ENCODE data around the gene STX8. TPM values are rescaled to one million over a fixed set of nuclear protein-coding genes. Genes with fewer than 3 reads are reported as not detected.

STX8 gene
- total RNA-seq, 1 donor from 2014 or later, result 76.6 TPM

DNA sequence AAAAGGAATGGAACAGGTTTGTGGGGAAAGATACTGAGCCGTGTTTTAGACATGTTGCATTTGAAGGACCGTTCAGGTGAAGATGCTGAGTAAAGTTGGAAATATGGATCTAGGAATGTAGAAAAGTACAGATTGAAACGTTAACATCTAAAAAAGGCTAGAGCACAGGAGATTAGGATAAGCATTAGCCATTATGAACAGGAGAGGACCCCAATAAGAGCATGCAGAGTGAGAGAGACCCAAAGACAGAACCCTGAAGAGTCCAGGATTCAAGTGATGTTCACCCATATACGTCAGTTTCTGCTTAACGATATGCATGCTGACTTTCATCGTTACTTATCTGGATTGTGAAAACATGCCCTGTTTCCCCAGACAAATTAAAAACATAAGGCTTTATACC lies 140.5 kb downstream of the STX8 start:
- DNase-seq, result no peak

- DNase-seq, result no peak
These were observed 141.0 kb downstream of the STX8 start for GRCh38 chr17:9434642-9435057.

GRCh38 chr17:9432934-9433421 lies 142.6 kb downstream of the STX8 start:
- DNase-seq, result no peak

GRCh38 chr17:9432134-9432885 lies 143.3 kb downstream of the STX8 start:
- no peak for DNase-seq

- no peak for DNase-seq
These were observed 144.0 kb downstream of the STX8 start for GRCh38 chr17:9431620-9432019.

- no peak for DNase-seq
These were observed 147.9 kb downstream of the STX8 start for GRCh38 chr17:9427465-9428315.

GRCh38 chr17:9424071-9424640 lies 151.5 kb downstream of the STX8 start:
- no peak for DNase-seq

DNA sequence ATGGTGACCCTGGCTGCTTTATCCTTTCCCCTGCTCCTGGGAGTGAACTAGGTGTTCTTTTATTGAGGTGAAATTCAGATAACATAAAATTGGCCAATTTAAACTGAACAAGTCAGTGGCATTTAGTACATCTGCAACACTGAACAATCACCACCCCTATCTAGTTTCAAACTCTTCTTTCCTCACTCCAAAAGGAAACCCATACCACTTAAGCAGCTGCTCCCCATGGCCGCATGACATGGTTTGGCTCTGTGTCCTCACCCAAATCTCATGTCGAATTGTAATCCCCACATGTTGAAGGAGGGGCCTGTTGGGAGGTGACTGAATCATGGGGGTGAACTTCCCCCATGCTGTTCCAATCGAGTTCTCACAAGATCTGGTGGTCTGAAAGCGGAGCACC lies 154.1 kb downstream of the STX8 start:
- DNase-seq, result no peak

DNA sequence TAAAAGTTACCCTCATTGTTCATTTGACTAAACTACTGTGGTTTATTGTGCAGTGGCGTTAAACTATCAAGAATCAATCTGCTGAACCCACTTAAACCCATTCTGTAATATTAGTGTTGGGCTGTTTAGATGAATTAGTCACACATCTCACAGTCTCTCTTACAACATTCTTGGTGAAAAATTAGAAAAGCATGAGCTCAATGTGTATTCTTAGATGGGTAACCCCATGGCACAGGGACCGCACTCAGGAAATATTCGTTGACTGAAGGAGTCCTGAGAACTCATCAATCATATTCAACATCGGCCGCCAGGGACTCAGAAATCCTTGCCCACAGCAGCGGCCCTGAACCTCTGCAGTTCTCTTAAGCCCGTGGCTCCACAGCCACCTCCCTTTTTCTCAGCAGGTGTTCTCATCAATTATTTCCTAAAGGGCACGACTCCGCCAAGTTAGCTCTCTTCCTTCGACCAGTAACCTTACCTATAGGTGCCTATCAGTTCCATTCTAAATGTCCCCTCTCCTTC lies 155.6 kb downstream of the STX8 start:
- no peak for DNase-seq

DNA sequence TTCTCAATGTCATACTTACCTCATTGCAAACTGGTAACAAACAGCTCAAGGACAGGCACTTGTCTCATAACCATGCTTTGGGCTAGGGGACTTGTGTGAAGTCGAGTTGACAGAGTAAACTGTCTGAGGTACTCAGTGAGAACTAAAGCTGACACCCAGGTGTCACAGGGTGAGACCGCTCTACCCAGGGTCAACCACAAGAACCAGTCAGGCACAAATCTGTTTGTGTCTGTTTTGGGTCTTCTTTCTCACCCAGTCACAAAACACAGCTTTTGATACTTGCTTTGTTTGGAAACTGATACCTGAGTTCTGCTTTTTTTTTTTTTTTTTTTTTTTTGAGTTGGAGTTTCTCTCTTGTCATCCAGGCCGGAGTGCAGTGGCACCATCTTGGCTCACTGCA lies 161.1 kb downstream of the STX8 start:
- no peak for DNase-seq

GRCh38 chr17:9410737-9411136 lies 164.9 kb downstream of the STX8 start:
- DNase-seq, result no peak

DNA sequence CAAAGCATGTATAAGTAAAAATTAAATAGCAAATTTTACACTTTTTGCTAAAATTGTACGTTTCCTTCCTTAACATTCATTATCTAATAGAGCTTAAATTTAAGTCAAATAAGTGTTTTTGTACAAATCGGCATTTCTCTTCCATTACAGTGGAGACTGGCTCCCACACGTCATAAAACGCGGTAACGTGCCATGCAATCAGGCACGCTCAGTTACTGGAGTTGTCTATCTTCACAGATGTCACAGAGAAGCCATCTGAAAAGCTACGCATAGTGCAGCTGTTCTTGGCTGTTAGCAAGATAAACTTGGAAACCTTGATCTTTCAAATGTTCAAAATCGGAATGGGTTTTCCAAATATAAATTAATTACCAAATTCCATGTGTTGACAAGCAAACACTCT lies 165.3 kb downstream of the STX8 start:
- DNase-seq, result no peak

GRCh38 chr17:9409878-9410277 lies 165.7 kb downstream of the STX8 start:
- no peak for DNase-seq

- no peak for DNase-seq
These were observed 166.5 kb downstream of the STX8 start for GRCh38 chr17:9408868-9409829.

DNA sequence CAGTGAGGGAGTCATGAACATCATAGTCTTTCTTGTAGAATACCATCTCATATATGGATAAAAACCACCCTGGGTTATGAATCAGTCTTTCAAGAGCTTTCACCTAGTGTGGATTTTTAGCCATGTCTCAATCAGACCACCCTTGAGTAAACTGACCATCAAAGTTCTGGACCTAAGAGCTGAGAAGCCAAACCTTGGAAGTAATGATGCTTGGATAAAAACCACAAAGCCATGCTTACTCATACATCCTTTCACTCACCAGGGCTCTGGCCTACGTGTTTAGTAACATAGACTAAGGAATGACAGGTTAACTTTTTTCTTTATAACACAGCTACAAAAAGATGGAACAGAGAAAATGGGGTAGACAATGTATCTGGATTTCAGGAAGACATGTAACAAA lies 167.2 kb downstream of the STX8 start:
- no peak for DNase-seq

DNA sequence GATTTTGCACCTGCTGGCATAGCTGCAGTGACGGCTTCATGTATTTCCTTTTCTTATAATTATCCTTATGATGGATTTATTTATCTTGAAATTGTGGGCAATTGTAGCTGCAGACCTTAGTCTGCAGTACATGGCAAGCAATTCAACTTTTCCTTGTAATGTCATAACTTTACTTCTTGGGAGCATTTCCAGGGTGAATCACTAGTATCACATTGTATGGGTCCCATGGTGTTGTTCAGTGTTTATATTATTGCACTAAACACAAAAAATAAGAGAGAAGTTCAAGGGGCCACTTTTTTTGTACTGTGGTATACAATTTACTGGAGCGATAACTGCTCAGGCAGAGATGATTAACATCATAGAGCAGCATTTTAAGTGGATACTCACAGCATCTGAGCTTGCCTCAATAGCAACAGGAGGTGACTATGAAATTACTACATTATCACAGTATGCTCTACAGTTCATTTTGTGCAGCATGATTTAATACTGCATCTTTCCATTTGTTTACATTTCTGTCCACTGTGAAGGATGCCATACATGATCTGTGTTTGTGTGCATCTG lies 169.5 kb downstream of the STX8 start:
- DNase-seq, result no peak

- no peak for DNase-seq
These were observed 172.4 kb downstream of the STX8 start for GRCh38 chr17:9403257-9403656.

DNA sequence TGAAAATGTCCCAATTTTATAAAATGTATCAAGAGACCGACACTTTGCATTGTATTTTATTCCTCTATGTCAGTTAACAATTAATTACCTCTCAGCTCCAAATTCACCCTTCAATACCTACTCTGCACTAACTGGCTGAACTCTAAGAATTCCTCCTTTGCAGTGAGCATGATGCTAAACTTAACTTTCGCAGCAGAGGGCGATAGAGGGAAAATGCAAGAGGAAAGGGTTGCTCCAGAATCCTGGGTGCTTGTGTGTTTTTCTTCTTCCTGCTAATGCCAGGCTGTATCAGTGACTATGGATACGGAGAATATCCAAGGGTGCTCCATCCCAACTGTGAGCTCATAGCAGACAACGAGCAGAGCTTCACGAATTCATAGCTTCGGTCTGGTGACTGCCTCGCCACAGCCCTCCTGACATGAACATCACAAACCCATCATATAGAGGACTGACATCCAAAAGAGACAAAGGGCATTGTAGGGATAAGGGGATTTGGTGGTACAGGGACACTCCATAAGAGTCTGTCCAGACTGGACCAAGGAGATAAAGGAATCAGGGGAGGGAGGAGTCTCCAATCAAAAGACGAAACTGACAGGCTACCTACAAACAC lies 172.9 kb downstream of the STX8 start:
- DNase-seq, result peak; percentile 63

- no peak for DNase-seq
These were observed 174.2 kb downstream of the STX8 start for GRCh38 chr17:9401434-9401833.

DNA sequence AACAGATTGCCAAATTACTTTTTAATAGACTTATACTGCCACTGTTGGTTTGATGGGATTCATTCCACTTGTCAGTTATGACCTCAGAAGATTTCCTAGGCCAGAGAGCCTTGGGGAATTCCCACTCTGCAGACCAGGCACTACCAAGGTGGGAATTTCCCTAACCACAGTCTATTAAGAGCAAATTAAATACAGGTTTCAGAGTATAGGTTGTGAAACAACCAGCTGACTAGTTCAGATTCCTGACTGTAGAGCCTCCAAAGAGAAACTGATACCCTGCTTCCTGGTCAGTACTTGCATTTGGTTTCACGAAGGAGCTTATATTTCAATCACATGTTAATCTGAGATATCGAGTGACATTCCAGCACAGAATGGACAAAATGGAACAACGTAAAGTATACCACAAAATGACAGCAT lies 186.5 kb downstream of the STX8 start:
- DNase-seq, result peak; percentile 72

DNA sequence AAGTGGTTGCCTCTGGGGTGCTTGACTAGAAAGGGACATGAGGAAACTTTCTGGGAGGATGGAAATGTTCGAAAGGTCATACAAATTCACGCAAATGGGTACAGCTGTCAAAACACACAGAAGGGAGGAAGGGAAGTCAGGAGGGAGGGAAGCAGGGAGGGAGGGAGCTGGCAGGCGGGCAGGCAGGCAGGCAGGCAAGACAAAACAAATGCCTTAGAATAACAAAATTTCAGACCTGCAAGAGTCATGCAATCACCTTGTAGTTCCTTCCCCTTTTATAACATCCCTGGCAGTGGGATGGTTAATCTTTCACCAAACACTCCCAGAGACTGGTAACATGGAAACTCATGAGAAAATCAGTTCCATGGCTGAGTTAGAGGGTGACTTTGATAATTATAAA lies 189.2 kb downstream of the STX8 start:
- peak; percentile 68 for DNase-seq
